PC-3 (cell line): ENCODE measurements around the gene CCNB2. TPM values are rescaled to one million over a fixed set of nuclear protein-coding genes. Genes with fewer than 3 reads are reported as not detected.
A peak's percentile ranks its signal among the peaks of the same experiment; 100 is the strongest.
"Not testable (repeated sequence)": the region's sequence is repeated elsewhere in the genome, so short reads cannot be mapped to it uniquely, and the experiment has no call there.

Experiments
- ATAC-seq: fragments of 200-7000 bp; cut with Tn5 transposase; 2 replicates; pipeline ENCODE4 v1.9.1; 2020; ENCODE audit warnings: mild to moderate bottlenecking, moderate library complexity
- BruUV-seq: library from RNA; stranded (reverse); fragments of 400-500 nt; replicated peaks from 2 replicates; lab custom pipeline; 2021; lab: Mats Ljungman, UMichigan
- CTCF ChIA-PET: fragments of 300-600 bp; sonication (Branson Sonifier 250); formaldehyde crosslinking; loops from one replicate; lab custom pipeline; 2022; ENCODE audit warnings: antibody characterized with exemption; lab: Charles Lee
- POLR2A ChIA-PET: fragments of 300-600 bp; sonication (Branson Sonifier 250); formaldehyde crosslinking; loops from one replicate; lab custom pipeline; 2022; ENCODE audit warnings: antibody characterized with exemption; ENCODE audit not compliant: unreplicated experiment; lab: Charles Lee
- DNase-seq: peaks from one replicate; pipeline ENCODE4 v3.0.0-alpha.2; 2015
- H2AFZ ChIP-seq: fragments of 300-600 bp; sonication (generic); 2 replicates; pipeline ENCODE4 v1.6.0; 2016; ENCODE audit warnings: antibody characterized with exemption, low read length
- H3F3A ChIP-seq: fragments of 300-600 bp; sonication (generic); one replicate; pipeline ENCODE4 v1.6.0; 2017; ENCODE audit warnings: antibody characterized with exemption, low read length, control low read depth, mild to moderate bottlenecking; ENCODE audit not compliant: unreplicated experiment
- H3K27ac ChIP-seq: fragments of 300-600 bp; sonication (generic); 2 replicates; pipeline ENCODE4 v1.5.1; 2016; ENCODE audit warnings: mild to moderate bottlenecking, low read length
- H3K27me3 ChIP-seq: fragments of 300-600 bp; sonication (generic); 2 replicates; pipeline ENCODE4 v1.6.1; 2016; ENCODE audit warnings: low read length, mixed read lengths
- H3K36me3 ChIP-seq: fragments of 300-600 bp; sonication (generic); 2 replicates; pipeline ENCODE4 v1.6.1; 2016; ENCODE audit warnings: low read depth, mixed run types, low read length, mixed read lengths
- H3K4me1 ChIP-seq: fragments of 300-600 bp; sonication (generic); 2 replicates; pipeline ENCODE4 v1.5.1; 2016; ENCODE audit warnings: low read length; ENCODE audit not compliant: insufficient read depth
- H3K4me2 ChIP-seq: fragments of 300-600 bp; sonication (generic); 2 replicates; pipeline ENCODE4 v1.6.0; 2016; ENCODE audit warnings: low read length
- H3K4me3 ChIP-seq: fragments of 300-600 bp; sonication (generic); 2 replicates; pipeline ENCODE4 v1.5.1; 2016; ENCODE audit warnings: mild to moderate bottlenecking, low read length, mixed read lengths
- H3K79me2 ChIP-seq: fragments of 300-600 bp; sonication (generic); 2 replicates; pipeline ENCODE4 v1.6.1; 2017; ENCODE audit warnings: low read length, mixed read lengths
- H3K9ac ChIP-seq: fragments of 300-600 bp; sonication (generic); 2 replicates; pipeline ENCODE4 v1.6.0; 2016; ENCODE audit warnings: mild to moderate bottlenecking, low read length
- H3K9me2 ChIP-seq: fragments of 300-600 bp; sonication (generic); replicated peaks from 2 replicates; pipeline ENCODE4 v1.6.1; 2016; ENCODE audit warnings: mixed run types, low read length, mixed read lengths
- H3K9me3 ChIP-seq: fragments of 300-600 bp; sonication (generic); 2 replicates; pipeline ENCODE4 v1.6.1; 2016; ENCODE audit warnings: low read length, mixed read lengths
- H4K20me1 ChIP-seq: fragments of 300-600 bp; sonication (generic); 2 replicates; pipeline ENCODE4 v1.6.1; 2016; ENCODE audit warnings: low read length, mixed read lengths
- EZH2 ChIP-seq: fragments of 300-600 bp; sonication (generic); IDR thresholded peaks from one replicate; pipeline ENCODE4 v1.6.1; 2017; ENCODE audit warnings: antibody characterized with exemption, mild to moderate bottlenecking, low read length; ENCODE audit not compliant: unreplicated experiment
- EZH2phosphoT487 ChIP-seq: fragments of 300-600 bp; sonication (generic); IDR thresholded peaks from 2 replicates; pipeline ENCODE4 v1.6.1; 2018; ENCODE audit warnings: mild to moderate bottlenecking, antibody characterized with exemption, low read length, borderline replicate concordance
- intact Hi-C: fragments of 100-400 bp; cut with micrococcal nuclease; formaldehyde crosslinking; loops from 2 replicates; pipeline ENCODE4 v1.9.0; 2023
- total RNA-seq: library from RNA; depleted of rRNA; stranded (reverse); fragments of >200 nt; gene quantifications from 2 replicates; pipeline ENCODE4 v1.2.3, GENCODE V29; 2014
- TF ChIP-seq, protein P1 (sequence below): fragments of 300-600 bp; sonication (generic); conservative IDR thresholded peaks from 2 replicates; pipeline ENCODE4 v1.5.1; 2017; ENCODE audit warnings: antibody characterized with exemption, low read depth, mild to moderate bottlenecking, low read length

CCNB2 gene
- total RNA-seq, 1 experiment from 2014 or later, result 61.7 TPM

DNA sequence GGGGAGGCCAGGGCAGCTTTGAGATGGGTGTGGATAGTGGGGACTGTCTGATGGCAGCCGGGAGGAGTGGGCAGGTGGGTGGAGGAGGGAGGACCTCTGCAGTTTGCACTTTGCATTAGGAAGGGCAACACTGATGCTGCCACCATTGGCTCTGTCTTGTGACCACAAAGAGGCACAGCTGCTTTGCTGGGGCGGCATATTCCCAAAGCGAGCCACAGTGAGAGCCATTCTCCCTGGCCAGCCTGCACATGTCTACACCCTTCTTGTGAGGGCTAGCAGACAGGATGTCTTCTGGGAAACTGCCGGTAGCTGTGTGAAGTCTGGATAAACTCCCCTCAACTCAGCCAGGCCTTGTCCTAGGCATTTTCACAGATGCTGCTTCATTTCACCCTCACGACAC, 38.3 kb downstream of the CCNB2 start:
- H3K36me3 ChIP-seq, result peaks cover 16% of the 10 kb centered on the region; the same call in 1 of the 2 replicates

DNA sequence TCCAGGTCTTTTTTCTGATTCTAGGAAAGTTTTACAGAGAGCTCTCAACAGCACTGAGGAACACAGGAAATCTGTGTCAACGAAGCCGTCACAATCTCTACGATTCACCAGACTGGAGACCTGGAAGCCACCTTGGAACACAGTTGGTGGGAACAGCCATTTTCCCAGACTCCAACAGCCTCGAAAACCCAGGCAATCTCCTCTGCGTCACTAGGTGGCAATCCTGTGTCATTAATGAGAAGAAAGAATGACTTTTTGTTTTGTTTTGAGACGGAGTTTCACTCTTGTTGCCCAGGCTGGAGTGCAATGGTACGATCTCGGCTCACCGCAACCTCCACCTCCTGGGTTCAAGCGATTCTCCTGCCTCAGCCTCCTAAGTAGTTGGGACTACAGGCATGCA, 39.6 kb downstream of the CCNB2 start:
- H3K27me3 ChIP-seq, H3K4me1 ChIP-seq, H3K27ac ChIP-seq, H3K9ac ChIP-seq, H3K4me2 ChIP-seq, POLR2A ChIA-PET, H3K36me3 ChIP-seq, H3F3A ChIP-seq, H4K20me1 ChIP-seq, H3K9me3 ChIP-seq, H3K4me3 ChIP-seq, intact Hi-C loops, BruUV-seq, H3K79me2 ChIP-seq, CTCF ChIA-PET, ATAC-seq, H2AFZ ChIP-seq, H3K9me2 ChIP-seq: not testable (repeated sequence)
- TF ChIP-seq, protein P1, sequence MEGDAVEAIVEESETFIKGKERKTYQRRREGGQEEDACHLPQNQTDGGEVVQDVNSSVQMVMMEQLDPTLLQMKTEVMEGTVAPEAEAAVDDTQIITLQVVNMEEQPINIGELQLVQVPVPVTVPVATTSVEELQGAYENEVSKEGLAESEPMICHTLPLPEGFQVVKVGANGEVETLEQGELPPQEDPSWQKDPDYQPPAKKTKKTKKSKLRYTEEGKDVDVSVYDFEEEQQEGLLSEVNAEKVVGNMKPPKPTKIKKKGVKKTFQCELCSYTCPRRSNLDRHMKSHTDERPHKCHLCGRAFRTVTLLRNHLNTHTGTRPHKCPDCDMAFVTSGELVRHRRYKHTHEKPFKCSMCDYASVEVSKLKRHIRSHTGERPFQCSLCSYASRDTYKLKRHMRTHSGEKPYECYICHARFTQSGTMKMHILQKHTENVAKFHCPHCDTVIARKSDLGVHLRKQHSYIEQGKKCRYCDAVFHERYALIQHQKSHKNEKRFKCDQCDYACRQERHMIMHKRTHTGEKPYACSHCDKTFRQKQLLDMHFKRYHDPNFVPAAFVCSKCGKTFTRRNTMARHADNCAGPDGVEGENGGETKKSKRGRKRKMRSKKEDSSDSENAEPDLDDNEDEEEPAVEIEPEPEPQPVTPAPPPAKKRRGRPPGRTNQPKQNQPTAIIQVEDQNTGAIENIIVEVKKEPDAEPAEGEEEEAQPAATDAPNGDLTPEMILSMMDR, result peak; percentile 25; the same call in 1 of the 2 replicates
- DNase-seq, result peak; percentile 22

More for the DNA sequence above, 38.3 kb downstream of the CCNB2 start:
- DNase-seq (no peak), ATAC-seq (no peak)
- H3K27me3 ChIP-seq, result no peaks in the 10 kb centered on the region
- no peaks in the 10 kb centered on the region for H3K9me3 ChIP-seq
- H3K79me2 ChIP-seq, result no peaks in the 10 kb centered on the region
- H3K9ac ChIP-seq, result no peak overlapping the region
- H3K27ac ChIP-seq, result no peak overlapping the region
- H3K4me3 ChIP-seq, result no peak overlapping the region
- no TSS peak for BruUV-seq
- ChIA-PET CTCF (no interaction called here), POLR2A (no interaction called here)
- no peak overlapping the region for H2AFZ ChIP-seq
- no peaks in the 10 kb centered on the region for H3F3A ChIP-seq
- no peaks in the 10 kb centered on the region for H4K20me1 ChIP-seq
- no peak overlapping the region for H3K4me2 ChIP-seq
- H3K9me2 ChIP-seq, result no peaks in the 10 kb centered on the region
- TF ChIP-seq EZH2phosphoT487 (no peak), EZH2 (no peak)
- TF ChIP-seq, protein P1, result no peak
- H3K4me1 ChIP-seq, result no peaks in the 10 kb centered on the region
- intact Hi-C loops, result no loop called here

DNA sequence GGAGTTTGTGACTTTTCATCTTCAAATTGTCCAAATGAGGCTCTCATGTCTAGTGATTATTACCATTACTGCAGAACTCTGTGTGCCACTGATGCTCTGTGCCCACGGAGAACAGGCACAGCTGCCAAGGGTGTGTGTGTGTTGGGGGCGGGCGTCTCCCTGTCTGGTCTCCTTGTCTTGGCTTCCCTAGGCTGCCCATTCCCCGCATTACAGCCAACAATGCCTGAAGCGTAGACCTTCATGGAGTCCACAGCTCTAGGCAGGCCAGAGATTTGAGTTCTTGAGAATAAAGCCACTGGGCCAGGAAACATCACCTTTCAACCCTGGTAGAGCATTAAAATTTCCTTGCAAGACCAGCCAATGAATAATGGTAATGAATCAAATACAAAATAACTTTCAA, 42.7 kb downstream of the CCNB2 start:
- H3K27ac ChIP-seq, result no peak overlapping the region
- no peak overlapping the region for H3K9ac ChIP-seq
- H2AFZ ChIP-seq, result no peak overlapping the region
- TF ChIP-seq EZH2phosphoT487, result no peak
- TF ChIP-seq, protein P1, result no peak
- CTCF ChIA-PET, result no interaction called here
- intact Hi-C loops, result no loop called here
- POLR2A ChIA-PET, result no interaction called here
- H3K9me2 ChIP-seq, result no peaks in the 10 kb centered on the region
- H3K79me2 ChIP-seq, result no peaks in the 10 kb centered on the region
- no peaks in the 10 kb centered on the region for H3K9me3 ChIP-seq
- no peaks in the 10 kb centered on the region for H3K4me1 ChIP-seq
- H4K20me1 ChIP-seq, result no peaks in the 10 kb centered on the region
- DNase-seq, result no peak
- H3K27me3 ChIP-seq, result no peaks in the 10 kb centered on the region
- no peaks in the 10 kb centered on the region for H3F3A ChIP-seq
- BruUV-seq, result no TSS peak
- no peak overlapping the region for H3K4me2 ChIP-seq
- H3K4me3 ChIP-seq, result no peak overlapping the region
- no peak for ATAC-seq
- H3K36me3 ChIP-seq, result peaks cover 11% of the 10 kb centered on the region
